SK-N-SH treated with all-trans-retinoic acid at 6 μM for 48 hours (cell line): ENCODE results near the gene ARID5A.

Experiments
- ARNTL ChIP-seq: fragments of 450-650 bp; formaldehyde crosslinking; IDR thresholded peaks from 2 replicates; pipeline ENCODE4 v1.5.0; 2020; ENCODE audit warnings: low read depth, mild to moderate bottlenecking, moderate library complexity, borderline replicate concordance
- BACH2 ChIP-seq: fragments of 250-450 bp; sonication (Bioruptor Pico); IDR thresholded peaks from 2 replicates; pipeline ENCODE4 v1.9.0; 2021; ENCODE audit warnings: mild to moderate bottlenecking, borderline replicate concordance
- CSDC2 ChIP-seq: fragments of 250-450 bp; sonication (Bioruptor Pico); IDR thresholded peaks from 2 replicates; pipeline ENCODE4 v1.5.0; 2020; ENCODE audit warnings: mild to moderate bottlenecking, moderate library complexity
- PATZ1 ChIP-seq: fragments of 250-450 bp; sonication (Bioruptor Pico); IDR thresholded peaks from 2 replicates; pipeline ENCODE4 v1.8.0; 2020; ENCODE audit warnings: mild to moderate bottlenecking, moderate library complexity, borderline replicate concordance
- PPARA ChIP-seq: fragments of 250-450 bp; sonication (Bioruptor Pico); IDR thresholded peaks from 2 replicates; pipeline ENCODE4 v1.5.0; 2020; ENCODE audit warnings: mild to moderate bottlenecking, borderline replicate concordance
- TCF4 ChIP-seq: fragments of 250-450 bp; sonication (Bioruptor Pico); IDR thresholded peaks from 2 replicates; pipeline ENCODE4 v1.8.0; 2021; ENCODE audit warnings: mild to moderate bottlenecking, moderate library complexity, borderline replicate concordance
- TOX ChIP-seq: fragments of 250-450 bp; sonication (Bioruptor Pico); IDR thresholded peaks from 2 replicates; pipeline ENCODE4 v1.8.0; 2021; ENCODE audit warnings: mild to moderate bottlenecking, moderate library complexity, borderline replicate concordance
- ZFP30 ChIP-seq: fragments of 450-650 bp; formaldehyde crosslinking; IDR thresholded peaks from 2 replicates; pipeline ENCODE4 v1.5.0; 2022; ENCODE audit warnings: mild to moderate bottlenecking, moderate library complexity
- ZNF565 ChIP-seq: fragments of 450-650 bp; formaldehyde crosslinking; conservative IDR thresholded peaks from 2 replicates; pipeline ENCODE4 v1.5.0; 2020; ENCODE audit warnings: low read depth, mild to moderate bottlenecking, moderate library complexity
- TF ChIP-seq, protein P1 (sequence below): fragments of 250-450 bp; sonication (Bioruptor Pico); IDR thresholded peaks from 2 replicates; pipeline ENCODE4 v1.5.1; 2020; ENCODE audit warnings: low read depth, mild to moderate bottlenecking, moderate library complexity

DNA sequence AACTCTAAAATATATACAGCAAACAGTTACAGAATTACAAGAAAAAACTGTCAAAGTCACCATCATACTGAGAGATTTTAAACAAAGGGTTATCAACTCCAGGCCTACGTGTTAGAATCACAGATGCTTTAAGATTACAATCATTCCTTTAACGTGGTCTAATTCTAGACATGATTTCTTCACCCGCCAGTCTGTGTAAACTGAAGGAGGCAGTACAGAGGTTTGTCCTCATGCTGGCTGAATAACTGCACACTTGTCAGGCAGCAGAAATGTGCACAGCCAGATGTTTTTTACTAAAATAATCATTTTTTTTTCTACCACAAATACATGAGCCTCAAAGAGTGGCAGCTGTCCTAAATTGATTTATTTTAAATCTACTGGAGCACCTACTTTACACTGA is 15.9 kb upstream of the ARID5A start:
- TF ChIP-seq TOX (CRISPR knock-in tag) (no peak), BACH2 (CRISPR knock-in tag) (no peak), CSDC2 (CRISPR knock-in tag) (no peak), ZFP30 (no peak), ZNF565 (CRISPR knock-in tag) (no peak), PPARA (no peak), TCF4 (CRISPR knock-in tag) (no peak), ARNTL (CRISPR knock-in tag) (no peak), PATZ1 (no peak)
- TF ChIP-seq, protein P1, sequence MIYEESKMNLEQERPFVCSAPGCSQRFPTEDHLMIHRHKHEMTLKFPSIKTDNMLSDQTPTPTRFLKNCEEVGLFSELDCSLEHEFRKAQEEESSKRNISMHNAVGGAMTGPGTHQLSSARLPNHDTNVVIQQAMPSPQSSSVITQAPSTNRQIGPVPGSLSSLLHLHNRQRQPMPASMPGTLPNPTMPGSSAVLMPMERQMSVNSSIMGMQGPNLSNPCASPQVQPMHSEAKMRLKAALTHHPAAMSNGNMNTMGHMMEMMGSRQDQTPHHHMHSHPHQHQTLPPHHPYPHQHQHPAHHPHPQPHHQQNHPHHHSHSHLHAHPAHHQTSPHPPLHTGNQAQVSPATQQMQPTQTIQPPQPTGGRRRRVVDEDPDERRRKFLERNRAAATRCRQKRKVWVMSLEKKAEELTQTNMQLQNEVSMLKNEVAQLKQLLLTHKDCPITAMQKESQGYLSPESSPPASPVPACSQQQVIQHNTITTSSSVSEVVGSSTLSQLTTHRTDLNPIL: no peak
